HG03025 (cell line): ENCODE results near the gene MAST1.

Experiments
- ATAC-seq: cut with Tn5 transposase; IDR thresholded peaks from one replicate; pipeline ENCODE4 v1.9.1; 2021; ENCODE audit warnings: mild to moderate bottlenecking, moderate library complexity; ENCODE audit not compliant: unreplicated experiment, low FRiP score

MAST1 gene

DNA sequence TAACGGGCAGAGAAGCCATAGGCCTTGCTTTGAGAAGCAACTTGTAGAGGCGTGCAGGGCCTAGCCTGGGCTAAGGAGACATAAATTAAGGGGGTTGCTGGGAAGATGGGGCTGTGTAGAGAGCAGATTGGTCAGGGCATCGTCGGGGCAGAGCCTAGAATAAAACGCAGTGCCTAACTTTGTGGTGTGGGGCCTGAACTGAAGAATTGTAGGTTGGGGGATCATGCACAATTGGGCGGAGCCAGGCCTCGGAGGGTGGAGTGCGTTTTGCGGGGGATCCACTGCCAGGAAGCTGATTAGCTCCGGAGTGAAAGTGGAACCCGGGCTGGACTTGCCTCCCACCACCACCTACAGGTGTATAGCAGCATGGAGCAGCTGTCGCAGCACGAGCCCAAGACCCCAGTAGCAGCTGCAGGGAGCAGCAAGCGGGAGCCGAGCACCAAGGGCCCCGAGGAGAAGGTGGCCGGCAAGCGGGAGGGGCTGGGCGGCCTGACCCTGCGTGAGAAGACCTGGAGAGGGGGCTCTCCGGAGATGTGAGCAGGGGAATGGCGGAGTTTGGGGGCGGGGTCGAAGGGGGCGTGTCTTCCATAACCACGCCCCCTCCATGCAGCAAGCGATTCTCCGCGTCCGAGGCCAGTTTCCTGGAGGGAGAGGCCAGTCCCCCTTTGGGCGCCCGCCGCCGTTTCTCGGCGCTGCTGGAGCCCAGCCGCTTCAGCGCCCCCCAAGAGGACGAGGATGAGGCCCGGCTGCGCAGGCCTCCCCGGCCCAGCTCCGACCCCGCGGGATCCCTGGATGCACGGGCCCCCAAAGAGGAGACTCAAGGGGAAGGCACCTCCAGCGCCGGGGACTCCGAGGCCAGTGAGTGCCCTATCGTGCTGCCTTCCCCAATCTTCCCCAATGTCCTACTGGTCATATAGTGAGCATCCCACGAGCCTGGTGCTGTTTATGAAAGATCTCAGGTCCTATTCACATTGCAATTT, 29.1 kb downstream of the MAST1 start:
- no peak for ATAC-seq

DNA sequence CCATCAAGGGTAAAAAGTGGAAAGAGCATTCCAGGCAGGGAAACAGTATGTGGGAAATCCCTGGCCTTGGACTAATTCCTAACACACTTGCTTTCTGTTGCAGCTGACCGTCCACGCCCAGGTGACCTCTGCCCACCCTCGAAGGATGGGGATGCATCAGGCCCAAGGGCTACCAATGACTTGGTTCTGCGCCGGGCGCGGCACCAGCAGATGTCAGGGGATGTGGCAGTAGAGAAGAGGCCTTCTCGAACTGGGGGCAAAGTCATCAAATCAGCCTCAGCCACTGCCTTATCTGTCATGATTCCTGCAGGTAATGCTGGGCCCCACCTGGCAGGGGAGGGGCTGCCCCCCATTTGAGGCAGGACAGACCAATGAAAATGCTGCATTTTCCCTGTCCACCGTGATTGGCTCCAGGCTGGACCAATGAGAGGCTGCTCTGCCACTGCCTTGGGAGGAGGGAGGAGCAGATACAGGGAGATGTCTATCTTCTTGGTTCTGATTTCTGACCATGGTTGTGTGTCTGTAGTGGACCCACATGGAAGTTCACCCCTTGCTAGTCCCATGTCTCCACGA, 30.3 kb downstream of the MAST1 start:
- ATAC-seq, result no peak

DNA sequence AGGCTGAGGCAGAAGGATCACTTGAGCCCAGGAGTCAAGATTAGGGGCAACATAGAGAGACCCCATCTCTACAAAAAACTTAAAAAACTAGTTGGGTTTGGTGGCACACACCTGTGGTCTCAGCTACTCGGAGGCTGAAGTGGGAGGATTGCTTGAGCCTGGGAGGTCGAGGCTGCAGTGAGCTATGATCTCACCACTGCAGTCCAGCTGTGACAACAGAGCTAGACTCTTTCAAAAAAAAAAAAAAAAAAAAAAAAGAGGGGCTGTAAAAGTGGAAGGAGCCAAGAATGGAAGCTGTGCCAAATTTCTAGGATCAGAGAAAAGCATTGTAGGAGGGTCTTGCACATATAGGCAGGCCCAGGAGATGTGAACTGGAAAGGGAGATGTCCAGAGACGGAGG, 33.4 kb downstream of the MAST1 start:
- ATAC-seq, result no peak

DNA sequence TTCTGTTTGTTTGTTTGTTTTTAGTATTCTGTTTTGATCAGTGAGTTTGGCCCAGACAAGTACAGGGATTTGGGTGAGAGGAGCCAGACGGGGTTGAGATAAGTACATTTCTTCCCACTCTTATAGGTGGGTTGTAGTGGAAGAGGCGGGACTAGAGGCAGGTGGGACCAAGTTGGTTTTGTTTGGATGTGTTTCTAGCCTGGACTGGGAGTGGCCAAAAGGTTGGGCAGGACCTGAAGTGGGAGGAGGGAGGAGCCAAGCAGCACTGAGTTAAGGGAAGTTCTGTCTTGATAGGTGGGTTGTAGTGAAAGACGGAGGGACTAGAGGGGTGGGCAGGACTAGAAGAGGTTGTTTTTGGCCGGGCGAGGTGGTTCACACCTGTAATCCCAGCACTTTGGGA, 33.9 kb downstream of the MAST1 start:
- ATAC-seq, result no peak

DNA sequence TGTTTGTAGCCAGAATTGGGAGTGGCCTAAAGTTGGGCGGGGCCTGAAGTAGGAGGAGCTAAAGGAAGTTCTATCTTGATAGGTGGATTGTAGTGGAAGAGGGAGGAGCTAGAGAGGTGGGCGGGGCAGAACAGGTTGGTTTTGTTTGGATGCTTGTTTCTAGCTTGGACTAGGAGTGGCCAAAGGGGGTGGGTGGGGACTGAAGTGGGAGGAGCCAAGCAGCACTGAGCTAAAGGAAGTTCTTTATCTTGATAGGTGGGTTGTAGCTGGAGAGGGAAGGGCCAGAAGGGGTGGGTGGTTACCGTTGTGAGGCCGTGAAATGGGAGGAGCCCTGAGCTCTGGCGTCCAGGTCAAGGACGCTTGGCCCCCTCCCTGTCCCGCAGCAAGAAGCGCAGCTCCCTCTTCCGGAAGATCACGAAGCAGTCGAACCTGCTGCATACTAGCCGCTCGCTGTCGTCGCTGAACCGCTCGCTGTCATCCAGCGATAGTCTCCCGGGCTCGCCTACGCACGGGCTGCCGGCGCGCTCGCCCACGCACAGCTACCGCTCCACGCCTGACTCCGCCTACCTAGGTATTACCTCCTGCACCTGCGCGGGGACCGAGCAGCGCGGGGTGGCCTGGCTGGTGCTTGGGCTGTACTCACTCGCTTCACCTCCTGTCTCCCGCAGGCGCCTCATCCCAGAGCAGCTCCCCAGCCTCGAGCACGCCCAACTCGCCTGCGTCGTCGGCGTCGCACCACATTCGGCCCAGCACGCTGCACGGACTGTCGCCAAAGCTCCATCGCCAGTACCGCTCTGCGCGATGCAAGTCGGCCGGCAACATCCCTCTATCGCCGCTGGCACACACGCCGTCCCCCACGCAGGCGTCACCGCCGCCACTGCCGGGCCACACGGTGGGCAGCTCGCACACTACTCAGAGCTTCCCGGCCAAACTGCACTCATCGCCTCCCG, 34.9 kb downstream of the MAST1 start:
- no peak for ATAC-seq

DNA sequence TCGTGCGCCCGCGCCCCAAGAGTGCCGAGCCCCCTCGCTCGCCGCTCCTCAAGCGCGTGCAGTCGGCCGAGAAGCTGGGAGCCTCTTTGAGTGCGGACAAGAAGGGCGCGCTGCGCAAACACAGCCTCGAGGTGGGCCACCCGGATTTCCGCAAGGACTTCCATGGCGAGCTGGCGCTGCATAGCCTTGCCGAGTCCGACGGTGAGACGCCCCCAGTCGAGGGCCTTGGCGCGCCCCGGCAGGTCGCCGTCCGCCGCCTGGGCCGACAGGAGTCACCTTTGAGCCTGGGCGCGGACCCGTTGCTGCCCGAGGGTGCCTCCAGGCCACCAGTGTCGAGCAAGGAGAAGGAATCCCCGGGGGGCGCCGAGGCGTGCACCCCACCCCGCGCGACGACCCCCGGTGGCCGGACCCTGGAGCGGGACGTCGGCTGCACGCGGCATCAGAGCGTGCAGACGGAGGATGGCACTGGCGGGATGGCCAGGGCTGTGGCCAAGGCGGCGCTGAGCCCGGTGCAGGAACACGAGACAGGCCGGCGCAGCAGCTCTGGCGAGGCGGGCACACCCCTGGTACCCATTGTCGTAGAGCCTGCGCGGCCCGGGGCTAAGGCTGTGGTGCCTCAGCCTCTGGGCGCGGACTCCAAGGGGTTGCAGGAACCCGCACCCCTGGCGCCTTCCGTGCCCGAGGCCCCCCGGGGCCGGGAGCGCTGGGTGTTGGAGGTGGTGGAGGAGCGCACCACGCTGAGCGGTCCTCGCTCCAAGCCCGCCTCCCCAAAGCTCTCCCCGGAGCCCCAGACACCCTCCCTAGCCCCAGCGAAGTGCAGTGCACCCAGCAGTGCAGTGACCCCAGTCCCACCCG, 35.8 kb downstream of the MAST1 start:
- ATAC-seq, result no peak

DNA sequence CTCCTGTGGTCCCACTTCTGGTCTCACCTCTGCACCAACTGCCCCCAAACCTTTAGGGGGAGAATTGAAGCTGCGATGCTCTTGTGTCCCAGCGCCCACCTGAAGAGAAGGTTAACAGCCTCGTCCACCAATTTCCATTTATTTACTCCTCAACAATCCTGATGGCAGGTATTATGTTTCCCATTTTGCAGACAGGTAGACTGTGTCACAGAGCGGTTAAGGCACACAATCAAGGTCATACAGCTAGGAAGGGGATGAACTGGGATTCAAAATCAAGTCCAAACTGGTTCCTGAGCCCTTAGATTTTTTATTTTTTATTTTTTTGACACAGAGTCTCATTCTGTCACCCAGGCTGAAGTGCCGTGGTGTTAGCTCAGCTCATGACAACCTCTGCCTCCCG, 36.8 kb downstream of the MAST1 start:
- no peak for ATAC-seq

DNA sequence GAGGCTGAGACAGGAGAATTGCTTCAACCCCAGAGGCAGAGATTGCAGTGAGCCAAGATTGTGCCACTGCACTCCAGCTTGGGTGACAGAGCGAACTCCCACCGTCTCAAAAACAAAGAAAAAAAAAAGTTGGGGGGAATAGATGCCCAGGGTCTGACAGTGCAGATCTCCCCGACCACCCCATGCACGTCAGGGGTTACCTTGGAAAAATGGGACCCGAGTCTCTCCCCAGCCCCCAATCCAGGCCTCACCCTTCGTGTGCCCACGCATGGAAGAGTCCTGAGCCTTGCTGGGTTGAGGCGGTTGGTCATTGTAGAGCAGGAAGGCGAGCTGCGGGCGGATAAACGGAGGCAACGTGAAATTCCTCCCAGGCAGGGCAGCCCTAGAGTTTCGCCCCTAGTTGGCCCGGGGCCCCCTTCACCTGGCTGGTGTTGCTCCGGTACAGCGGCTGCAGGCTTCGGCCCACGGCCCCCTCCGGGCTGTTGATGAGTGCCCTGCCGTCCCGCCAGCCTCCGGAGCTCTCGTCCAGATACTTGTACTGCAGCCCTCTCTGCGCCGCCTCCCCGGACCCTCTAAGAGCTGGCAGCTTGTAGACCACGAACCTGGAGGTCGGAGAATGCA, 42.3 kb downstream of the MAST1 start:
- ATAC-seq, result no peak

DNA sequence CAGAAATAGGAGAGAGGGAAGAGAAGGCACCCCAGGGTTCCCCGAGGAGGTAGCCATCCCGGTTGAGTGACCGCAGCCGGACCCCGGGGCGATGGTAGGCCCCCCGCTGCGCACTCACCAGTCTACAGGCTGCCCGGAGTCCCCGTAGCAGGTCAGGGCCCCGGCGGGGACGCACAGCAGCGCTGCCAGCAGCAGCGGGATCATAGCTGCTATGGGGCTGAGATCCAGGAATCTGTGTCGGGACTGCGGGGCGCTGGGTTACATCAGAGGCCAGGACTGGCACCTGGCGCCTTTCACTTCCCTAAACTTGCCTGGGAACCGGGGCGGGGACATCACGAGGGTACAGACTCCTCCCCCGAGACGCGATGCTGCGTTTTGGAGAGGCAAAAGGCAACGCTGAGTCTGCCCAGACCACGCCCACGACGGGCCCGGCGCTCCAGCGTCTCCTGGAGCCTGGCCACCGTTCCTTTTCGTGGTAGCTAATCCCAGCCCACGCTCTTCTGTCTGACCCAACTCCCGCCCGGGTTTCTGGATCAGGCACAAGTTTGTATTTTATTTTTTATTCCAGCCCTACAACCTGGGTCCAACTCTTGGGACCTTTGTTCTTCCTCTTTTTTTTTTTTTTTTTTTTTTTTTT, 43.0 kb downstream of the MAST1 start, which contains the start of gene DNASE2:
Gene DNASE2 (minus strand): TSS at position 278 of the 637 bp plus-strand sequence. CDS start 74 bp downstream, at position 204.
- ATAC-seq, result peak; percentile 52

DNA sequence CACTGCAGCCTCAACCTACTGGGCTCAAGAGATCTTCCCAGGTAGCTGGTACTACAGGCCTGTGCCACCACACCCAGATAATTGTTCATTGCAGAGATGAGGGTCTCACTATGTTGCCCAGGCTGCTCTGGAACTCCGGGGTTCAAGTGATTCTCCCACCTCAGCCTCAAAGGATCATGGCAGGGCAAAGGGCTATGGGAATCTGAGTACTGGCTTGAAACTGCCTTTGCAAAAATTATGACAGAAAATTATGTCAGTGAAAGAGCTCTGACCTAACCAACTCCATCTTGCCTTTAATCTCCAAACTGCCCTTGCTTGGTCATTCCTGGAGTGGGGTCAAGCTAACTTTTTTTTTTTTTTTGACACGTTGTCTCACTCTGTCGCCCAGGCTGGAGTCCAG, 44.3 kb downstream of the MAST1 start:
- no peak for ATAC-seq

DNA sequence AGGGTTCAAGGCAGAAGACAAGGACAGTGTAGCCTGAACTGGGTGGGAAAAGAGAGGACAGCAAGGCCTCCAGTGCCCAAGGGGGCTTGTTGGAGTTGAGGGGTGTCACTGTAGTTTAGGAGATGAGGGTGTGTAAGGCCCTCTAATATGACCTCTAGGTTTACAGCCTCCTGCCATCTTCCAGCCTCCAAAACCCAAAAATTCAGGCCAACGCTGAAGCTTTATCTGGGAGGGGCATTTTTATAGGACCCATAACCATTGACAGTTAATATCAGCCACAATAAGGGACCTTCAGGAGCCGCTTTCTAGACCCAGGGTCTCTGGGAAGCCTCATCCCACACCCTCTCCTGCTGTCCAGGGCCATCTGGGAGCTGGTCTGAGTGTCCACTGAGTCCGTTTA, 45.9 kb downstream of the MAST1 start:
- ATAC-seq, result no peak

DNA sequence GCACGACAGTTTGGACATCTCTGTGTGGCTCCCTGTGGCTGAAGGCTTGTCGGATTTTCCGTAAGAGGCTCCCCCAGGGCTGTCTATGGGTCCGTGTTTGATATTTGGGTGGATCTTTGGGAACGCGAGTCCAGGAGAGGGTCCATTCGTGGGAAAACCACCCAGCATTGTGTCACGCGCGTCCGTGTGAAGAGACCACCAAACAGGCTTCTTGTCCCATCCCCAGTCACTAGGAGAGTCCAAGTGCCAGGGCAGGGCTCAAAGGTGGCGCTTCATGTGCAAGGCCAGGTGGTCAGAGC, 46.3 kb downstream of the MAST1 start:
- no peak for ATAC-seq

DNA sequence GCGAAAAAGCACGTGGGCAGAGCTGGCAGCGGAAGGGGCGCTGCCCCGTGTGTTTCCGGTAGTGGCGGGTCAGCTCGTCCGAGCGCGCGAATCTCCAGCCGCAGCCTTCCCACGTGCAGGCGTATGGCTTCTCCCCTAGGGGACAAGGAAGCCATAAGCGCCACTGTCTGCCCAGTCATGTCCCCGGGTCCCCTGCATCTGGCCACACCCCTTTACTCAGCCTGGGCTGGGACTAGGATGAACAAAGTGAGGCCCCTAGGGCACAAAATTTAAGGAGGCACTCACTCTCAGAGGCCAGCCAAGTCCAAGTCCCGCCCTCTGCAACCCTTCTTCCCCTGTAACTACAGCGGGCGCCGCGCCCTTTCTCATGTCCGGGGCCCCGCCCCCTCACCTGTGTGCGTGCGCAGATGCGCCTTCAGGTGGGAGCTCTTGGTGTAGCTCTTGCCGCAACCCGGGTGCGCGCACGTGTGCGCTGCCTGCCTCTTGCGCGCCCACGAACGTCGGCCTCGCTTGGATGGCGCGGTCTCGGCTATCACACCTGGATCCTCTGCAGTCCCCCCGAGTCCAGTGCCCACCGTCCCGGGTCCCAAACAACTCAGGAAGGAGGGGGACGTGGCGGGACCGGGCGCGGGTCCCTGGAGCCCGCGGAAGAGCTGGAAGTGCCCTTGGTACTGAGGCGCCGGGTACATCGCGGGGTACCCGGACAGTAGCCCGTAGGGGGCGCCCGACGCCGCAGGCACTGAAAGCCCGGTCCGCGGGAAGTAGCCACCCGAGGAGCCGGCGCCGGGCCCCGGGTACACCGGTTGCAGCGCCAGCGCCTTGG, 46.8 kb downstream of the MAST1 start:
- no peak for ATAC-seq

DNA sequence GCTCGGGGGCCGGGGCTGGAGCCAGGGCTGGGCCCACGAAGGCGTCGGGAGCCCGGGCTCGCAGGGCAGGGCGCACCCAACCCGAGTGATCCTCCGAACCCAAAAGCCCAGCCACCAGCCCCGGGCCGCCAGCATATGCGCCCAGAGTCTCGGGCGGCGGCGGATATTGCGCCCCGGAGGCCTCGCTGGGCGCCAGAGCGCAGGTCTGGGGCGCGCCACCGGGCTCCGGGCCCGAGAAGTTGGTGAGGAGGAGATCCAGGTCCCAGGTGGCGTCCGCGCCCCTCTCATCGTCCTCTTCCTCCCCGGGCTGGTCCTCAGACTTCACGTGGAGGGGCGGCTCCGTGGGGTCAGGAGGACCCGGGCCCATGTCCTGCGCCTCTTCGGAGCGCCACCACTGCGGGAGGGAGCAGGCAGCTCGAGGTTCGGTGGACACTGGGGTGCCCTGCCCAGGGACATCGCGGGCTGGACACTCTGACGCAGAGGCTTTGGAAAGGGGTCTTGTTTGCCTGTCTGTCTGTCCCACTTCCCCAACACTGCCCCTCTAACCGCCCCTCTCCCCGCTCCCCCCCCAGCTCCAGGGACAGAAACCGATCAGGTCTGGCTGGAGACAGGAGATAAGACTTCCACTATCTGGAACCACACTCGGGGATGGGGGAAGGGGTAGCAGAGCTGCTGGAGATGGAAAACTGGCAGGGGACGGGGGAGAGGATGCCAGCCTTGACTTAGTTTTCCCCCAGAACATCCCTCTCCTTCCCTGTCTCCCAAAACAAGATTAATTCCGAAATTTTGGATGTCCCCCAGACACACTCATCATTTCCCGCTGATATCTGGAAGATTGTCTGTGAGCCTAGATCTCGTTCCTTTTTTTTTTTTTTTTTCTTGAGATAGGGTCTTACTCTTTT, 47.7 kb downstream of the MAST1 start:
- no peak for ATAC-seq

DNA sequence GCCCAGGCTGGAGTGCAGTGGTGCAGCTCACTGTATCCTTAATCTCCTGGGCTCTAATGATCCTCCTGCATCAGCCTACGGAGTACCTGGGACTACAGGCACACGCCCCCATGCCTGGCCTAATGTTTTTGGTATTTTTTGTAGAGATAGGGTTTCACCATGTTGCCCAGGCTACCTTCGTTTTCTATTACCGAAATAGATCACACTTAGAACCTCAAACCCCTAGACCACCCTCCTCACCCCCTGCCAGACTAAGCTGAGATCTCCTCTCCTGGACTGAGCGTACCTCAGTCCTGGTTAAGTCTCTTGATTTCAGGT, 48.3 kb downstream of the MAST1 start:
- ATAC-seq, result no peak

DNA sequence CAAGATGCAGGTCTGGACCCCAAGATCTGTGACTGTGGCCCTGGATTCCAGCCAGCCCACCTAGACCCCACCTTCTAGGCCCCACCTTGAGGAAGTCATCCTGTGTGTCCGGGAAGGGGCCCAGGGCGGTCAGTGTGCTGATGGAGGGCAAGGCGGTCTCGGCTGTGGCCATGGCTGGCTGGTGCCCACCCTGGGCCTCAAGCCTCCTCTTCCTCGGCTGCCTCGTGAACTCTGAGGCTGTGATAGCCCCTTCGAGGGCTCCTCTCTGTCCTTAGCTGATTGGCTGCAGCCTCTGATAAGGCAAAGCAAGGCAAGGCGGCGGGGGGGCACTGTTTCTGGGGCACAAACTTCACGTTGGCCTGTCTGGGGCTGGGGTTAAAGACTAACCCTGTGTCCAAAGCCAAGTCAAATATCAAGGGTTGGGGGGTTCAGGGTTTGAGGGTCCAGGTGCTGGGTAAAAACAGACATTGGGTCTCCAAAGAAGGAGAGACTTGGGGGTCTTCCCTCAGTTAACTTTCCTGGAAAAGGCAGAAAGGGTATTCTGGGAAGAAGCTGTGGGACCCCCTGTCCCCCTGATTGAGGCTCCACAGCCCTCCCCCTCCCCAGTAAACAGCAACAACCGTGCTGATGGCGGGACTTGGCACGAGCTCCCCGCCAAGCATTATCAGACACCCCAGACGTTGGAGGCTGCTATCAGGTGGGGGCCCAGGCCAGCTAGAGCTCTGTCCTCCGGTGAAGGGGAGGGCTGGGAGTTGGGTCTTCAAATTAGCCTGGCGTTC, 48.8 kb downstream of the MAST1 start, which contains the start of gene KLF1:
Gene KLF1 (minus strand): TSS at position 233 of the 779 bp plus-strand sequence. CDS start 61 bp downstream, at position 172.
- no peak for ATAC-seq
